Measurements from ENCODE around the gene NKX6-2. TPM values are rescaled to one million over a fixed set of nuclear protein-coding genes. Genes with fewer than 3 reads are reported as not detected.

Gene NKX6-2
- total and polyA plus RNA-seq, 10 of the 15 experiments (the other 5 are each of a cell fraction or from before 2014, with no cell fraction given) = 0.45 to 1.8 TPM; not detected in 8

- TF ChIP-seq MYC (IDR thresholded peaks at IDR 0.05; ENCODE audit: insufficient read depth, insufficient read length, insufficient replicate concordance, low read length, severe bottlenecking) (no peak), SREBF2 (IDR thresholded peaks at IDR 0.05; ENCODE audit: low read length) (no peak), WRNIP1 (IDR thresholded peaks at IDR 0.05; ENCODE audit: borderline replicate concordance, low read depth, low read length) (no peak), IRF4 (IDR thresholded peaks at IDR 0.05; ENCODE audit: low read depth, low read length) (no peak), CREM (IDR thresholded peaks at IDR 0.05; ENCODE audit: low read depth) (no peak), IKZF2 (IDR thresholded peaks at IDR 0.05) (no peak), MTA2 (IDR thresholded peaks at IDR 0.05; ENCODE audit: low read depth) (no peak), DPF2 (IDR thresholded peaks at IDR 0.05) (no peak), CUX1 (IDR thresholded peaks at IDR 0.05; ENCODE audit: insufficient replicate concordance, low read depth, low read length) (no peak), EZH2 (IDR thresholded peaks at IDR 0.05; ENCODE audit: borderline replicate concordance, control insufficient read depth, low read depth, low read length) (no peak), KAT2A (conservative IDR thresholded peaks at IDR 0.05; ENCODE audit: control insufficient read depth, low read depth, low read length) (no peak), MEF2A (IDR thresholded peaks at IDR 0.05; ENCODE audit: insufficient read depth, low read depth, low read length) (no peak), SIX5 (IDR thresholded peaks at IDR 0.05; ENCODE audit: low read depth, low read length, severe bottlenecking) (no peak)
- TF ChIP-seq, protein P1, sequence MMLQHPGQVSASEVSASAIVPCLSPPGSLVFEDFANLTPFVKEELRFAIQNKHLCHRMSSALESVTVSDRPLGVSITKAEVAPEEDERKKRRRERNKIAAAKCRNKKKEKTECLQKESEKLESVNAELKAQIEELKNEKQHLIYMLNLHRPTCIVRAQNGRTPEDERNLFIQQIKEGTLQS (IDR thresholded peaks at IDR 0.05; ENCODE audit: borderline replicate concordance, extremely low read depth, low read depth, low read length) = no peak
- TF ChIP-seq, protein P2, sequence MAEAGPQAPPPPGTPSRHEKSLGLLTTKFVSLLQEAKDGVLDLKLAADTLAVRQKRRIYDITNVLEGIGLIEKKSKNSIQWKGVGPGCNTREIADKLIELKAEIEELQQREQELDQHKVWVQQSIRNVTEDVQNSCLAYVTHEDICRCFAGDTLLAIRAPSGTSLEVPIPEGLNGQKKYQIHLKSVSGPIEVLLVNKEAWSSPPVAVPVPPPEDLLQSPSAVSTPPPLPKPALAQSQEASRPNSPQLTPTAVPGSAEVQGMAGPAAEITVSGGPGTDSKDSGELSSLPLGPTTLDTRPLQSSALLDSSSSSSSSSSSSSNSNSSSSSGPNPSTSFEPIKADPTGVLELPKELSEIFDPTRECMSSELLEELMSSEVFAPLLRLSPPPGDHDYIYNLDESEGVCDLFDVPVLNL (IDR thresholded peaks at IDR 0.05; ENCODE audit: low read depth, low read length) = no peak
Measured at GRCh38 chr10:132737390-132738048, 48.4 kb downstream of the NKX6-2 start (continued).

Measured in GM12878 (cell line).